Ishikawa (cell line): ENCODE measurements around the gene NEDD4L.

Source experiments
- CEBPB ChIP-seq: IDR thresholded peaks from 2 replicates; pipeline ENCODE4 v1.6.1; 2012
- CREB1 ChIP-seq: IDR thresholded peaks from 2 replicates; pipeline ENCODE4 v1.6.1; 2012; ENCODE audit warnings: low read depth
- EGR1 ChIP-seq: IDR thresholded peaks from 2 replicates; pipeline ENCODE4 v1.6.1; 2012
- EP300 ChIP-seq: IDR thresholded peaks from 2 replicates; pipeline ENCODE4 v1.6.1; 2012; ENCODE audit warnings: borderline replicate concordance
- FOXM1 ChIP-seq: IDR thresholded peaks from 2 replicates; pipeline ENCODE4 v1.6.1; 2012; ENCODE audit warnings: low read depth, borderline replicate concordance
- MAX ChIP-seq: IDR thresholded peaks from 2 replicates; pipeline ENCODE4 v1.6.1; 2012
- NFIC ChIP-seq: IDR thresholded peaks from 2 replicates; pipeline ENCODE4 v1.6.1; 2012
- RAD21 ChIP-seq: IDR thresholded peaks from 2 replicates; pipeline ENCODE4 v1.6.1; 2012; ENCODE audit warnings: low read depth
- REST ChIP-seq: IDR thresholded peaks from 2 replicates; pipeline ENCODE4 v1.6.1; 2012; ENCODE audit warnings: low read depth, mild to moderate bottlenecking
- TAF1 ChIP-seq: IDR thresholded peaks from 2 replicates; pipeline ENCODE4 v1.6.1; 2012; ENCODE audit warnings: low read depth, mild to moderate bottlenecking
- TCF12 ChIP-seq: IDR thresholded peaks from 2 replicates; pipeline ENCODE4 v1.6.1; 2012; ENCODE audit warnings: low read depth
- TEAD4 ChIP-seq: IDR thresholded peaks from 2 replicates; pipeline ENCODE4 v1.6.1; 2012
- USF1 ChIP-seq: IDR thresholded peaks from 2 replicates; pipeline ENCODE4 v1.6.1; 2012
- YY1 ChIP-seq: IDR thresholded peaks from 2 replicates; pipeline ENCODE4 v1.6.1; 2012; ENCODE audit warnings: low read depth
- ZBTB7A ChIP-seq: IDR thresholded peaks from 2 replicates; pipeline ENCODE4 v1.6.1; 2012; ENCODE audit warnings: low read depth

Gene NEDD4L

DNA sequence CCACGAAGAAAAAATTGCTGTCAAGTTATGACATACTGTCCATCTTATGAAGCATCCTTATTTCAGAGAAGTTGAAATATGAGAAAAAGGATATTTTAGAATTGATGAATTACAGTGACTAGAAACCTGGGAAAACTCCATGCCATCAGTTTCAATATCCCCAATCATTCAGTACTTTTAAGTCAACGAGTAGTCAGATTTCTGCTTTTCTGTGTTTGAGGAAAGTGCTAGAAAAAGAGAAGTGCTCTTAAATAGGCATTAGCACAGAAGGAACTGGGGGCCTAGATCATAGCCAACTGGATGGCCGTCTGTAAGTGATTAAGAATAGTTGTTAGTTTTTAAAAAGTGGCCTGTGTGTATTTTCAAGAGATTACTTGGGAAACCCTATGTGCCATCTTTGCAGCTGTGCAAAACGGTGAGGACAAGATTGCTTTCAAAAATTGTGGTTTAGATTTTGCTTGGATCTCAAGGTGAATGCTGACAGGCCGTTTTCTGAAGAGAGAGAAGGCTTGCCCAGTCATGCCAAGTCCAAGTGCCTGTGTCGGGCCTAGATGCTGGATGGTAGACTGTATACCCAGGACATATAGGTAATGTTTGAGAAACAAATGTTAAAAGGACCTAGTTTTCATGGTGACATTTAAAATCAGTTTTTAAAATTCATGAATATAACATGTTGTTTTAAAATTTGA lies 5.1 kb downstream of the NEDD4L start:
- TF ChIP-seq TEAD4 (no peak), TAF1 (no peak), RAD21 (no peak), NFIC (no peak), USF1 (no peak), YY1 (no peak), EP300 (no peak), ZBTB7A (no peak), TCF12 (no peak), CEBPB (no peak), REST (no peak), MAX (no peak), CREB1 (no peak), EGR1 (no peak), FOXM1 (no peak)

- TF ChIP-seq TAF1 (no peak), CEBPB (no peak), RAD21 (peak; percentile 46)
These were observed 7.9 kb downstream of the NEDD4L start for GRCh38 chr18:58051765-58052460.

DNA sequence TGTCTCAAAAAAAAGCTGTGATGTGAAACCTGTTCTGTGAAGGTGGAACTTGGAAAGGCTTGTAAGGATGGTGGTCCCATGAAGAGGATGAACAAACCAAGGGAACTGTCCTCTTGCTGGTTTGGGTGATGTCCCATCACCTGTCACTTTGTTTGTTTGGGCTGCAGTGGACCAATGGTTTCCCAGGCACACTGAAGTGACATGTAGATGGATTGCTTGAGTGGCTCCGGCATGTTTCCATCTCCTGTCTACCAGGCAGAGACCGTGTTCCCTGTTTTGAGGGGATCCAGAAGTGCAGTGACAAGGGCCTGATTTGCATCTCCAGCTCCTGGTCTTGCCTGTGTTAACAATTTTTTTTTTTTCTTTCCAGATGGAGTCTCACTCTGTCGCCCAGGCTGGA lies 8.9 kb downstream of the NEDD4L start:
- TF ChIP-seq ZBTB7A = no peak
- TF ChIP-seq YY1 = no peak
- TF ChIP-seq EGR1 = no peak
- no peak for TF ChIP-seq TEAD4
- no peak for TF ChIP-seq USF1

- peak; percentile 71; the same call in 1 of the 2 replicates for TF ChIP-seq TEAD4
- TF ChIP-seq CREB1 = no peak
- TF ChIP-seq CEBPB = peak; percentile 91
- TF ChIP-seq ZBTB7A = 0 out of 2 replicates have a peak, but pooled peaks have one; percentile 41
These were observed 10.2 kb downstream of the NEDD4L start for GRCh38 chr18:58054041-58054781.

- TF ChIP-seq EGR1 = no peak
- no peak for TF ChIP-seq TEAD4
- TF ChIP-seq EP300 = no peak
These were observed 12.0 kb downstream of the NEDD4L start for GRCh38 chr18:58055890-58056558.

GRCh38 chr18:58056852-58057251 lies 12.8 kb downstream of the NEDD4L start:
- TF ChIP-seq CREB1 (no peak), MAX (peak; percentile 81)

DNA sequence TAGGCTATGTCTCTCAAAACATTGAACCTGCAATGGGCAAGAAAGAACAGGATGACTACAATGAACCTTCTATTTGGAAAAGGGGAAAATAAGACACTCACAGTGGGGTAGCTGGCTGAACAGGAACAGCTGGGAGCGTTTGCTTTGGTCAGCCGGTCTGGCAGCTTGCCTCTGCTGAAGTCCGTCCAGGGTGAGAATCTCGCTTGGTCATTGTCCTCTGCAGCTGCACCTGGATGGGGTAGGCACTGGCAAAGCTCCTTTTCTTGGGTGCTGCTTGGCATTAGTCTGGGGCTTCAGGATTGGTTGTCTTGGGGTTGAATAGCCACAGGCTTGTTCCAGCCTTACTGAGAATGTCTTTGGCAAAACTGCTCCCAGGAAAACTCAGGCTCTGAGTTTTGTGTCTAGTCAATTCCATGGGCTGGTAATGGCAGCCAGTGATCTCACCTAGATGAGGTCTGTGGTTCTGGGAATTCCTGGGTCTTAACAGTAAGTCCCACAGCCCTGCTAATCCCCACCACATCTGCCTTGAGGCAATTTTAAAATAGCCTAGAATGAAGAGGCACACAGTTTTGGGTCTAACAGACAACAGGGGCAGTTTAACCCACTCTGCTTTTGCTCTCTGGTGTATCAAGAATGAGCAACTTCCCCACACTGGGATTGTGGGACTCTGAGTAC lies 13.4 kb downstream of the NEDD4L start:
- TF ChIP-seq EP300 (no peak), ZBTB7A (no peak), TCF12 (peak; percentile 31; the same call in 1 of the 2 replicates), REST (no peak)
